ENCODE data around the gene UBE2G2. TPM values are rescaled to one million over a fixed set of nuclear protein-coding genes. Genes with fewer than 3 reads are reported as not detected.
A peak's percentile ranks its signal among the peaks of the same experiment; 100 is the strongest.

The UBE2G2 gene
- total RNA-seq, 1 experiment from 2014 or later, result 117 TPM

DNA sequence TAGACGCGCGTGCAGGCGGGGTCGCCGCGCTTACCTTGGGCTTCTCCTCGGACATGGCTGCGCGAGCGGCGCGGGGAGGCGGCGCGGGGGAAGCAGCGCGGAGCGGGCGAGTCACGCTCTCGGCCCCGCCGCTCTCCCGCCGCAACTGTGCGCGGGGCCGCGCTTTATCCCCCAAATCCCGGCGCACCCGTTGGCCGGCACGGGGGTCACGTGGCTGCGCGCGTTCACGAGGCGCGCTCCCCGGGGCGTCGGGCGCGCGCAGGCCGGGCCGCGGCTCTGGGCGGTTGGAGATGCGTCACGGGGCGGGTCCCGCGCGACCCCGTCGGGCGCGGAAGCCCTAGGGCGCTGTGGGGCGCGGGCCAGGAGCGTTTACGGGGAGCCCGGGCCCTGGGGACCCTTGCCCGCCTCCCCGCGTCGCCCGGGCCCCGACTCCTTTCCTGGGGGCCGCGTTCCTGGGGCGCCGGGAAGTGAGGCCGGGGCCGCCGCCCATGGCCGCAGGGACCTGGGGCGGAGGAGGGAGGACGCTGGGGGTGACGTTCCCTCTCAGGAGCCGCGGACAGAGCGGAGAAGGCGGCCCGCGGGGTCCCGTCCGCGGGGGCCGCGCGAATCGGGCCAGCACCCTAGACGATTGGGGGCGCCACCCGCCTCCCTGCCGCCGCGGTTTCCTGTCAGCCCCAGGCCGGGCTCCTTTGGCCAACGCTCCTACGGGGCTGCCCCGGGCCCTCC lies 16.5 kb upstream of the UBE2G2 start, which contains the start of gene SUMO3 (continued):
- TF ChIP-seq, protein P1, sequence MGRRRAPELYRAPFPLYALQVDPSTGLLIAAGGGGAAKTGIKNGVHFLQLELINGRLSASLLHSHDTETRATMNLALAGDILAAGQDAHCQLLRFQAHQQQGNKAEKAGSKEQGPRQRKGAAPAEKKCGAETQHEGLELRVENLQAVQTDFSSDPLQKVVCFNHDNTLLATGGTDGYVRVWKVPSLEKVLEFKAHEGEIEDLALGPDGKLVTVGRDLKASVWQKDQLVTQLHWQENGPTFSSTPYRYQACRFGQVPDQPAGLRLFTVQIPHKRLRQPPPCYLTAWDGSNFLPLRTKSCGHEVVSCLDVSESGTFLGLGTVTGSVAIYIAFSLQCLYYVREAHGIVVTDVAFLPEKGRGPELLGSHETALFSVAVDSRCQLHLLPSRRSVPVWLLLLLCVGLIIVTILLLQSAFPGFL (CRISPR knock-in tag; IDR thresholded peaks at IDR 0.05; ENCODE audit: borderline replicate concordance), result no peak
- TF ChIP-seq MXD4 (CRISPR knock-in tag; IDR thresholded peaks at IDR 0.05; ENCODE audit: borderline replicate concordance) (peak; percentile 81; the same call in 1 of the 2 replicates), MYBL2 (CRISPR knock-in tag; IDR thresholded peaks at IDR 0.05) (no peak), ZNF423 (CRISPR knock-in tag; IDR thresholded peaks at IDR 0.05) (peak; percentile 33; the same call in 1 of the 2 replicates), ZNF317 (CRISPR knock-in tag; IDR thresholded peaks at IDR 0.05; ENCODE audit: borderline replicate concordance, low read depth) (0 out of 2 replicates have a peak, but pooled peaks have one; percentile 13), HMGA2 (CRISPR knock-in tag; IDR thresholded peaks at IDR 0.05) (no peak), ELF4 (CRISPR knock-in tag; IDR thresholded peaks at IDR 0.05; ENCODE audit: low read depth) (0 out of 2 replicates have a peak, but pooled peaks have one; percentile 14), NFATC4 (CRISPR knock-in tag; IDR thresholded peaks at IDR 0.05) (0 out of 2 replicates have a peak, but pooled peaks have one; percentile 19), ZNF416 (CRISPR knock-in tag; IDR thresholded peaks at IDR 0.05) (peak; percentile 78; the same call in 1 of the 2 replicates), NFYB (CRISPR knock-in tag; conservative IDR thresholded peaks at IDR 0.05; ENCODE audit: low read depth) (peak; percentile 44; the same call in 1 of the 2 replicates), ZNF671 (CRISPR knock-in tag; IDR thresholded peaks at IDR 0.05) (peak; percentile 32; the same call in 1 of the 2 replicates)
- TF ChIP-seq, protein P2, sequence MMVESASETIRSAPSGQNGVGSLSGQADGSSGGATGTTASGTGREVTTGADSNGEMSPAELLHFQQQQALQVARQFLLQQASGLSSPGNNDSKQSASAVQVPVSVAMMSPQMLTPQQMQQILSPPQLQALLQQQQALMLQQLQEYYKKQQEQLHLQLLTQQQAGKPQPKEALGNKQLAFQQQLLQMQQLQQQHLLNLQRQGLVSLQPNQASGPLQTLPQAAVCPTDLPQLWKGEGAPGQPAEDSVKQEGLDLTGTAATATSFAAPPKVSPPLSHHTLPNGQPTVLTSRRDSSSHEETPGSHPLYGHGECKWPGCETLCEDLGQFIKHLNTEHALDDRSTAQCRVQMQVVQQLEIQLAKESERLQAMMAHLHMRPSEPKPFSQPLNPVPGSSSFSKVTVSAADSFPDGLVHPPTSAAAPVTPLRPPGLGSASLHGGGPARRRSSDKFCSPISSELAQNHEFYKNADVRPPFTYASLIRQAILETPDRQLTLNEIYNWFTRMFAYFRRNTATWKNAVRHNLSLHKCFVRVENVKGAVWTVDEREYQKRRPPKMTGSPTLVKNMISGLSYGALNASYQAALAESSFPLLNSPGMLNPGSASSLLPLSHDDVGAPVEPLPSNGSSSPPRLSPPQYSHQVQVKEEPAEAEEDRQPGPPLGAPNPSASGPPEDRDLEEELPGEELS (CRISPR knock-in tag; IDR thresholded peaks at IDR 0.05), result peak; percentile 19; the same call in 1 of the 2 replicates
- TF ChIP-seq, protein P3, sequence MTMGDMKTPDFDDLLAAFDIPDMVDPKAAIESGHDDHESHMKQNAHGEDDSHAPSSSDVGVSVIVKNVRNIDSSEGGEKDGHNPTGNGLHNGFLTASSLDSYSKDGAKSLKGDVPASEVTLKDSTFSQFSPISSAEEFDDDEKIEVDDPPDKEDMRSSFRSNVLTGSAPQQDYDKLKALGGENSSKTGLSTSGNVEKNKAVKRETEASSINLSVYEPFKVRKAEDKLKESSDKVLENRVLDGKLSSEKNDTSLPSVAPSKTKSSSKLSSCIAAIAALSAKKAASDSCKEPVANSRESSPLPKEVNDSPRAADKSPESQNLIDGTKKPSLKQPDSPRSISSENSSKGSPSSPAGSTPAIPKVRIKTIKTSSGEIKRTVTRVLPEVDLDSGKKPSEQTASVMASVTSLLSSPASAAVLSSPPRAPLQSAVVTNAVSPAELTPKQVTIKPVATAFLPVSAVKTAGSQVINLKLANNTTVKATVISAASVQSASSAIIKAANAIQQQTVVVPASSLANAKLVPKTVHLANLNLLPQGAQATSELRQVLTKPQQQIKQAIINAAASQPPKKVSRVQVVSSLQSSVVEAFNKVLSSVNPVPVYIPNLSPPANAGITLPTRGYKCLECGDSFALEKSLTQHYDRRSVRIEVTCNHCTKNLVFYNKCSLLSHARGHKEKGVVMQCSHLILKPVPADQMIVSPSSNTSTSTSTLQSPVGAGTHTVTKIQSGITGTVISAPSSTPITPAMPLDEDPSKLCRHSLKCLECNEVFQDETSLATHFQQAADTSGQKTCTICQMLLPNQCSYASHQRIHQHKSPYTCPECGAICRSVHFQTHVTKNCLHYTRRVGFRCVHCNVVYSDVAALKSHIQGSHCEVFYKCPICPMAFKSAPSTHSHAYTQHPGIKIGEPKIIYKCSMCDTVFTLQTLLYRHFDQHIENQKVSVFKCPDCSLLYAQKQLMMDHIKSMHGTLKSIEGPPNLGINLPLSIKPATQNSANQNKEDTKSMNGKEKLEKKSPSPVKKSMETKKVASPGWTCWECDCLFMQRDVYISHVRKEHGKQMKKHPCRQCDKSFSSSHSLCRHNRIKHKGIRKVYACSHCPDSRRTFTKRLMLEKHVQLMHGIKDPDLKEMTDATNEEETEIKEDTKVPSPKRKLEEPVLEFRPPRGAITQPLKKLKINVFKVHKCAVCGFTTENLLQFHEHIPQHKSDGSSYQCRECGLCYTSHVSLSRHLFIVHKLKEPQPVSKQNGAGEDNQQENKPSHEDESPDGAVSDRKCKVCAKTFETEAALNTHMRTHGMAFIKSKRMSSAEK (CRISPR knock-in tag; IDR thresholded peaks at IDR 0.05; ENCODE audit: borderline replicate concordance), result peak; percentile 41; the same call in 1 of the 2 replicates
- TF ChIP-seq, protein P4, sequence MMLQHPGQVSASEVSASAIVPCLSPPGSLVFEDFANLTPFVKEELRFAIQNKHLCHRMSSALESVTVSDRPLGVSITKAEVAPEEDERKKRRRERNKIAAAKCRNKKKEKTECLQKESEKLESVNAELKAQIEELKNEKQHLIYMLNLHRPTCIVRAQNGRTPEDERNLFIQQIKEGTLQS (CRISPR knock-in tag; conservative IDR thresholded peaks at IDR 0.05), result no peak
- TF ChIP-seq, protein P5, sequence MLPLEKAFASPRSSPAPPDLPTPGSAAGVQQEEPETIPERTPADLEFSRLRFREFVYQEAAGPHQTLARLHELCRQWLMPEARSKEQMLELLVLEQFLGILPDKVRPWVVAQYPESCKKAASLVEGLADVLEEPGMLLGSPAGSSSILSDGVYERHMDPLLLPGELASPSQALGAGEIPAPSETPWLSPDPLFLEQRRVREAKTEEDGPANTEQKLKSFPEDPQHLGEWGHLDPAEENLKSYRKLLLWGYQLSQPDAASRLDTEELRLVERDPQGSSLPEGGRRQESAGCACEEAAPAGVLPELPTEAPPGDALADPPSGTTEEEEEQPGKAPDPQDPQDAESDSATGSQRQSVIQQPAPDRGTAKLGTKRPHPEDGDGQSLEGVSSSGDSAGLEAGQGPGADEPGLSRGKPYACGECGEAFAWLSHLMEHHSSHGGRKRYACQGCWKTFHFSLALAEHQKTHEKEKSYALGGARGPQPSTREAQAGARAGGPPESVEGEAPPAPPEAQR (CRISPR knock-in tag; IDR thresholded peaks at IDR 0.05), result peak; percentile 89
- TF ChIP-seq, protein P6, sequence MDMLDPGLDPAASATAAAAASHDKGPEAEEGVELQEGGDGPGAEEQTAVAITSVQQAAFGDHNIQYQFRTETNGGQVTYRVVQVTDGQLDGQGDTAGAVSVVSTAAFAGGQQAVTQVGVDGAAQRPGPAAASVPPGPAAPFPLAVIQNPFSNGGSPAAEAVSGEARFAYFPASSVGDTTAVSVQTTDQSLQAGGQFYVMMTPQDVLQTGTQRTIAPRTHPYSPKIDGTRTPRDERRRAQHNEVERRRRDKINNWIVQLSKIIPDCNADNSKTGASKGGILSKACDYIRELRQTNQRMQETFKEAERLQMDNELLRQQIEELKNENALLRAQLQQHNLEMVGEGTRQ (CRISPR knock-in tag; IDR thresholded peaks at IDR 0.05), result peak; percentile 98
